Erythroblast (primary cell): Measurements from ENCODE around the gene DLG2.

Experiments used
- GATA1 ChIP-seq: IDR thresholded peaks from 2 replicates; pipeline ENCODE4 v1.6.1; 2011; ENCODE audit warnings: low read depth, mild to moderate bottlenecking, control low read depth, low read length, moderate library complexity
- POLR2A ChIP-seq: IDR thresholded peaks from 2 replicates; pipeline ENCODE4 v1.6.1; 2011; ENCODE audit warnings: mild to moderate bottlenecking, low read length

- TF ChIP-seq POLR2A (no peak), GATA1 (no peak)
These were observed 953.4 kb downstream of the DLG2 start for GRCh38 chr11:84673753-84674152.
